HEK293 (cell line): ENCODE measurements around the gene TYSND1.

ENCODE experiments used
- CTCF ChIA-PET: fragments of 350-600 bp; formaldehyde crosslinking; extraction: SDS; loops from one replicate; lab custom pipeline; 2021; ENCODE audit warnings: antibody characterized with exemption; lab: Yijun Ruan, JAX
- POLR2A ChIA-PET: fragments of 300-600 bp; formaldehyde crosslinking; extraction: SDS; loops from one replicate; lab custom pipeline; 2020; ENCODE audit warnings: antibody characterized with exemption, inconsistent platforms; lab: Yijun Ruan, JAX
- H3K27ac ChIP-seq: fragments of 200-500 bp; sonication (Bioruptor generic); 2 replicates; pipeline ENCODE4 v1.5.1; 2014; ENCODE audit warnings: low read depth, low read length, control low read depth, inconsistent platforms; ENCODE audit errors: extremely low read depth
- H3K36me3 ChIP-seq, 2 experiments: fragments of 200-500 bp in 1 of 2; sonication (Bioruptor generic) in 1 of 2; 1 replicate in 1 of 2; 2 replicates in 1 of 2; pipeline ENCODE4 v1.5.1; 2014 to 2017; ENCODE audit warnings: inconsistent platforms in 2 of 2, low read length in 2 of 2; ENCODE audit not compliant: control insufficient read depth in 2 of 2, insufficient read depth in 1 of 2
- H3K4me1 ChIP-seq: fragments of 200-500 bp; sonication (Bioruptor generic); 2 replicates; pipeline ENCODE4 v1.5.1; 2014; ENCODE audit warnings: mild to moderate bottlenecking, low read length, inconsistent platforms; ENCODE audit not compliant: control insufficient read depth, insufficient read depth
- H3K4me3 ChIP-seq: 2 replicates; pipeline ENCODE4 v1.5.1; 2011; ENCODE audit warnings: low read depth, mild to moderate bottlenecking, control low read depth, low read length, moderate library complexity
- H3K9me3 ChIP-seq: fragments of 200-500 bp; sonication (Bioruptor generic); 2 replicates; pipeline ENCODE4 v1.5.1; 2014; ENCODE audit warnings: low read depth, low read length, inconsistent platforms; ENCODE audit not compliant: control insufficient read depth, insufficient read depth
- EGR2 ChIP-seq: fragments of 450-650 bp; formaldehyde crosslinking; IDR thresholded peaks from 2 replicates; pipeline ENCODE4 v1.5.1; 2016; ENCODE audit warnings: low read depth, missing biosample characterization, missing genetic modification characterization
- REPIN1 ChIP-seq: fragments of 450-650 bp; formaldehyde crosslinking; IDR thresholded peaks from 2 replicates; pipeline ENCODE4 v1.5.1; 2017; ENCODE audit warnings: missing biosample characterization, missing genetic modification characterization, low read depth
- SCRT1 ChIP-seq: fragments of 450-650 bp; formaldehyde crosslinking; IDR thresholded peaks from 2 replicates; pipeline ENCODE4 v1.5.1; 2016; ENCODE audit warnings: missing biosample characterization, missing genetic modification characterization, borderline replicate concordance
- TSHZ1 ChIP-seq: fragments of 450-650 bp; formaldehyde crosslinking; IDR thresholded peaks from 2 replicates; pipeline ENCODE4 v1.5.1; 2016; ENCODE audit warnings: missing biosample characterization, missing genetic modification characterization, borderline replicate concordance
- ZFP3 ChIP-seq: fragments of 450-650 bp; formaldehyde crosslinking; IDR thresholded peaks from 2 replicates; pipeline ENCODE4 v1.5.1; 2016; ENCODE audit warnings: low read depth, missing biosample characterization, missing genetic modification characterization
- ZNF184 ChIP-seq: fragments of 450-650 bp; IDR thresholded peaks from 2 replicates; pipeline ENCODE4 v1.5.1; 2018; ENCODE audit warnings: missing biosample characterization, mild to moderate bottlenecking, missing genetic modification characterization
- ZNF266 ChIP-seq: fragments of 450-650 bp; formaldehyde crosslinking; IDR thresholded peaks from 2 replicates; pipeline ENCODE4 v1.5.1; 2016; ENCODE audit warnings: missing biosample characterization, missing genetic modification characterization, low read depth
- ZNF354C ChIP-seq: fragments of 450-650 bp; formaldehyde crosslinking; IDR thresholded peaks from 2 replicates; pipeline ENCODE4 v1.5.1; 2016; ENCODE audit warnings: missing biosample characterization, missing genetic modification characterization, low read depth, borderline replicate concordance
- ZNF366 ChIP-seq: fragments of 450-650 bp; formaldehyde crosslinking; conservative IDR thresholded peaks from 2 replicates; pipeline ENCODE4 v1.5.1; 2016; ENCODE audit warnings: missing biosample characterization, missing genetic modification characterization
- ZNF423 ChIP-seq: fragments of 450-650 bp; formaldehyde crosslinking; IDR thresholded peaks from 2 replicates; pipeline ENCODE4 v1.5.1; 2016; ENCODE audit warnings: missing biosample characterization, missing genetic modification characterization
- ZNF610 ChIP-seq: fragments of 450-650 bp; formaldehyde crosslinking; IDR thresholded peaks from 2 replicates; pipeline ENCODE4 v1.5.1; 2016; ENCODE audit warnings: missing biosample characterization, missing genetic modification characterization, borderline replicate concordance
- ZNF621 ChIP-seq: fragments of 450-650 bp; formaldehyde crosslinking; IDR thresholded peaks from 2 replicates; pipeline ENCODE4 v1.5.1; 2017; ENCODE audit warnings: missing biosample characterization, missing genetic modification characterization
- ZNF747 ChIP-seq: fragments of 450-650 bp; formaldehyde crosslinking; IDR thresholded peaks from 2 replicates; pipeline ENCODE4 v1.5.1; 2016; ENCODE audit warnings: missing biosample characterization, missing genetic modification characterization
- ZSCAN16 ChIP-seq: fragments of 450-650 bp; formaldehyde crosslinking; IDR thresholded peaks from 2 replicates; pipeline ENCODE4 v1.5.1; 2016; ENCODE audit warnings: missing biosample characterization, missing genetic modification characterization
- TF ChIP-seq, protein P1 (sequence below): fragments of 450-650 bp; formaldehyde crosslinking; conservative IDR thresholded peaks from 2 replicates; pipeline ENCODE4 v1.5.1; 2016; ENCODE audit warnings: low read depth, missing biosample characterization, missing genetic modification characterization
- TF ChIP-seq, protein P2 (sequence below): fragments of 450-650 bp; formaldehyde crosslinking; IDR thresholded peaks from 2 replicates; pipeline ENCODE4 v1.5.1; 2017; ENCODE audit warnings: missing biosample characterization, missing genetic modification characterization

TYSND1 gene

DNA sequence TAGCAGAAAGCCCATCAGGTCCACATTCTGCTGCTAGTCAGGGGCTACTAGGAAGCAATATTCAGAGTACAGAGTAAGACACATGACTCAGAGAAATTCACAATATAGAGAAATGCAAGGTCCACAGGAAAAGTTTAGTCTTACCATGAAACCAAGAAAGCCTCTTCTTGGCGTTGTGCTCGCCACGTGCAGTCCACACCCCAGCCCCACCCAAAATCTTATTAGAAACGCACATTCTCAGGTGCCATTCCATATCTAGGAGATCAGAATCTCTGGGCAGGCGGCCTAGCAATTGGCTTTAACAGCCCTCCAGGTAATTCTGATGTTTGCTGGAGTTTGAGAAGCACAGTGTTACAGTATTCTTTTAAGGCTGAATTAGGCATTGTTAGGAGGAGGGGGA lies 39.6 kb upstream of the TYSND1 start:
- H3K27ac ChIP-seq = no peak overlapping the region
- TF ChIP-seq ZNF266 (tag by site-specific recombination) (no peak), ZSCAN16 (tag by site-specific recombination) (no peak), ZNF747 (no peak), EGR2 (tag by site-specific recombination) (no peak), TSHZ1 (tag by site-specific recombination) (no peak), ZNF366 (tag by site-specific recombination) (no peak), ZNF423 (no peak), SCRT1 (tag by site-specific recombination) (no peak), ZNF621 (no peak), REPIN1 (tag by site-specific recombination) (no peak), ZNF610 (tag by site-specific recombination) (no peak), ZFP3 (tag by site-specific recombination) (no peak), ZNF184 (no peak), ZNF354C (tag by site-specific recombination) (no peak)
- TF ChIP-seq, protein P1, sequence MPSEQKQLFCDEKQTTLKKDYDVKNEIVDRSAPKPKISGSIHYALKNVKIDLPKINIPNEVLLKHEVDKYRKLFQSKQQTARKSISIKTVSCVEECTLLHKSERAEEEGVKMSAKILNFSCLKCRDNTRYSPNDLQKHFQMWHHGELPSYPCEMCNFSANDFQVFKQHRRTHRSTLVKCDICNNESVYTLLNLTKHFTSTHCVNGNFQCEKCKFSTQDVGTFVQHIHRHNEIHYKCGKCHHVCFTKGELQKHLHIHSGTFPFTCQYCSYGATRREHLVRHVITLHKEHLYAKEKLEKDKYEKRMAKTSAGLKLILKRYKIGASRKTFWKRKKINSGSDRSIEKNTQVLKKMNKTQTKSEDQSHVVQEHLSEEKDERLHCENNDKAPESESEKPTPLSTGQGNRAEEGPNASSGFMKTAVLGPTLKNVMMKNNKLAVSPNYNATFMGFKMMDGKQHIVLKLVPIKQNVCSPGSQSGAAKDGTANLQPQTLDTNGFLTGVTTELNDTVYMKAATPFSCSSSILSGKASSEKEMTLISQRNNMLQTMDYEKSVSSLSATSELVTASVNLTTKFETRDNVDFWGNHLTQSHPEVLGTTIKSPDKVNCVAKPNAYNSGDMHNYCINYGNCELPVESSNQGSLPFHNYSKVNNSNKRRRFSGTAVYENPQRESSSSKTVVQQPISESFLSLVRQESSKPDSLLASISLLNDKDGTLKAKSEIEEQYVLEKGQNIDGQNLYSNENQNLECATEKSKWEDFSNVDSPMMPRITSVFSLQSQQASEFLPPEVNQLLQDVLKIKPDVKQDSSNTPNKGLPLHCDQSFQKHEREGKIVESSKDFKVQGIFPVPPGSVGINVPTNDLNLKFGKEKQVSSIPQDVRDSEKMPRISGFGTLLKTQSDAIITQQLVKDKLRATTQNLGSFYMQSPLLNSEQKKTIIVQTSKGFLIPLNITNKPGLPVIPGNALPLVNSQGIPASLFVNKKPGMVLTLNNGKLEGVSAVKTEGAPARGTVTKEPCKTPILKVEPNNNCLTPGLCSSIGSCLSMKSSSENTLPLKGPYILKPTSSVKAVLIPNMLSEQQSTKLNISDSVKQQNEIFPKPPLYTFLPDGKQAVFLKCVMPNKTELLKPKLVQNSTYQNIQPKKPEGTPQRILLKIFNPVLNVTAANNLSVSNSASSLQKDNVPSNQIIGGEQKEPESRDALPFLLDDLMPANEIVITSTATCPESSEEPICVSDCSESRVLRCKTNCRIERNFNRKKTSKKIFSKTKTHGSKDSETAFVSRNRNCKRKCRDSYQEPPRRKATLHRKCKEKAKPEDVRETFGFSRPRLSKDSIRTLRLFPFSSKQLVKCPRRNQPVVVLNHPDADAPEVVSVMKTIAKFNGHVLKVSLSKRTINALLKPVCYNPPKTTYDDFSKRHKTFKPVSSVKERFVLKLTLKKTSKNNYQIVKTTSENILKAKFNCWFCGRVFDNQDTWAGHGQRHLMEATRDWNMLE (tag by site-specific recombination) = no peak
- TF ChIP-seq, protein P2, sequence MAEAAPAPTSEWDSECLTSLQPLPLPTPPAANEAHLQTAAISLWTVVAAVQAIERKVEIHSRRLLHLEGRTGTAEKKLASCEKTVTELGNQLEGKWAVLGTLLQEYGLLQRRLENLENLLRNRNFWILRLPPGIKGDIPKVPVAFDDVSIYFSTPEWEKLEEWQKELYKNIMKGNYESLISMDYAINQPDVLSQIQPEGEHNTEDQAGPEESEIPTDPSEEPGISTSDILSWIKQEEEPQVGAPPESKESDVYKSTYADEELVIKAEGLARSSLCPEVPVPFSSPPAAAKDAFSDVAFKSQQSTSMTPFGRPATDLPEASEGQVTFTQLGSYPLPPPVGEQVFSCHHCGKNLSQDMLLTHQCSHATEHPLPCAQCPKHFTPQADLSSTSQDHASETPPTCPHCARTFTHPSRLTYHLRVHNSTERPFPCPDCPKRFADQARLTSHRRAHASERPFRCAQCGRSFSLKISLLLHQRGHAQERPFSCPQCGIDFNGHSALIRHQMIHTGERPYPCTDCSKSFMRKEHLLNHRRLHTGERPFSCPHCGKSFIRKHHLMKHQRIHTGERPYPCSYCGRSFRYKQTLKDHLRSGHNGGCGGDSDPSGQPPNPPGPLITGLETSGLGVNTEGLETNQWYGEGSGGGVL (tag by site-specific recombination) = no peak
- ChIA-PET POLR2A (no interaction called here), CTCF (interaction anchor here (0.6 to 0.7 kb wide), 2 partner anchors 325 to 399 kb away, joined by 3 read pairs; no protein-coding TSS in a partner anchor)
- no peak overlapping the region for H3K4me3 ChIP-seq
- H3K9me3 ChIP-seq = no peaks in the 10 kb centered on the region
- H3K36me3 ChIP-seq = no peaks in the 10 kb centered on the region; a peak in 1 of 3 replicates
- H3K4me1 ChIP-seq = peaks cover 4% of the 10 kb centered on the region
